SU-DHL-6 (cell line): ENCODE measurements around the gene PIGN.

Experiments
- EZH2phosphoT487 ChIP-seq: fragments of 200-600 bp; sonication (generic), shearing (Covaris generic); conservative IDR thresholded peaks from 2 replicates; pipeline ENCODE4 v1.6.1; 2018; ENCODE audit warnings: mild to moderate bottlenecking, antibody characterized with exemption, low read length, moderate library complexity, mixed read lengths
- TF ChIP-seq, protein P1 (sequence below): fragments of 200-600 bp; sonication (generic); IDR thresholded peaks from one replicate; pipeline ENCODE4 v1.5.1; 2017; ENCODE audit warnings: antibody characterized with exemption, mild to moderate bottlenecking, low read length, moderate library complexity; ENCODE audit not compliant: insufficient read depth, poor library complexity, severe bottlenecking

DNA sequence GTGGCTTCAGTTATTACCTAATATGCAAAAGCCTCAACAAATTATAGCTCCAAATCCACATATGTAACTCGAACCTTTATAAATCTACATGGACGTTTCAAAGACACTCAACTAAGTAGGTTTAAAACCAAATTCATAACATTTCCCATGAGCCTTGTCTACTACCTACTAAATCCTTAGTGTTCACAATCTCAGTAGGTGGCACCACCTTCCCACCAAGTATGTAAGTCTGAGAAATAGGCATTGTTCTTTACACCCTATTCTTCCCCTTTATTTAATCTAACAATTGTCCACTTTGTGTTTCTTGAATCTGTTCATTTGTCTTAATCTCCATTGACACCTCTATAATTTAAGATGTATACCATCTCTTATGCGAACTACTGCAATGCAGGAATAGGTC lies 4.6 kb downstream of the PIGN start:
- TF ChIP-seq, protein P1, sequence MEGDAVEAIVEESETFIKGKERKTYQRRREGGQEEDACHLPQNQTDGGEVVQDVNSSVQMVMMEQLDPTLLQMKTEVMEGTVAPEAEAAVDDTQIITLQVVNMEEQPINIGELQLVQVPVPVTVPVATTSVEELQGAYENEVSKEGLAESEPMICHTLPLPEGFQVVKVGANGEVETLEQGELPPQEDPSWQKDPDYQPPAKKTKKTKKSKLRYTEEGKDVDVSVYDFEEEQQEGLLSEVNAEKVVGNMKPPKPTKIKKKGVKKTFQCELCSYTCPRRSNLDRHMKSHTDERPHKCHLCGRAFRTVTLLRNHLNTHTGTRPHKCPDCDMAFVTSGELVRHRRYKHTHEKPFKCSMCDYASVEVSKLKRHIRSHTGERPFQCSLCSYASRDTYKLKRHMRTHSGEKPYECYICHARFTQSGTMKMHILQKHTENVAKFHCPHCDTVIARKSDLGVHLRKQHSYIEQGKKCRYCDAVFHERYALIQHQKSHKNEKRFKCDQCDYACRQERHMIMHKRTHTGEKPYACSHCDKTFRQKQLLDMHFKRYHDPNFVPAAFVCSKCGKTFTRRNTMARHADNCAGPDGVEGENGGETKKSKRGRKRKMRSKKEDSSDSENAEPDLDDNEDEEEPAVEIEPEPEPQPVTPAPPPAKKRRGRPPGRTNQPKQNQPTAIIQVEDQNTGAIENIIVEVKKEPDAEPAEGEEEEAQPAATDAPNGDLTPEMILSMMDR: no peak
- TF ChIP-seq EZH2phosphoT487: no peak
